HG03442 (cell line): Measurements from ENCODE around the gene GNLY.
A peak's percentile ranks its signal among the peaks of the same experiment; 100 is the strongest.
"Not testable (repeated sequence)": the region's sequence is repeated elsewhere in the genome, so short reads cannot be mapped to it uniquely, and the experiment has no call there.

Source experiments
- ATAC-seq: cut with Tn5 transposase; IDR thresholded peaks from one replicate; pipeline ENCODE4 v1.9.1; 2021; ENCODE audit warnings: mild to moderate bottlenecking, moderate library complexity; ENCODE audit not compliant: unreplicated experiment

The GNLY gene

GRCh38 chr2:85706599-85707296, 12.6 kb downstream of the GNLY start:
- no peak for ATAC-seq

- peak; percentile 42 for ATAC-seq
These were observed 13.1 kb downstream of the GNLY start for GRCh38 chr2:85707304-85707703.

DNA sequence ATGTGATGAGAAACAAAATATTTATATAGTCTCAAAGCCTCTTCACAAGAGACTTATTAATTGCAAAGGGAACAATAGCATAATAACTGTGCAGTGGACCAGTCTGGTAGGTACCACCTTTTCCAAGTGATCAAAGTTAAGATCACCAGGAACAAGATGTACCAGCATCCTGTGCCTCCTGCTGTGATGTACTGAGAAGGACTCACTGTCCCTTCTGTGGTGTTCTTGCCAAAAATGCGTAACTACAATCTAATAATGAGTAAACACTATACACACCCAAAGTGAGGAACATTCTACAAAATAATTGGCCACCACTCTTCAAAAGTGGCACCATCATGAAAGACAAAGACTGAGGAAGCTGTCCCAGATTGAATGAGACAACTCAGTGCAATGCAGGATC, 14.5 kb downstream of the GNLY start:
- no peak for ATAC-seq

DNA sequence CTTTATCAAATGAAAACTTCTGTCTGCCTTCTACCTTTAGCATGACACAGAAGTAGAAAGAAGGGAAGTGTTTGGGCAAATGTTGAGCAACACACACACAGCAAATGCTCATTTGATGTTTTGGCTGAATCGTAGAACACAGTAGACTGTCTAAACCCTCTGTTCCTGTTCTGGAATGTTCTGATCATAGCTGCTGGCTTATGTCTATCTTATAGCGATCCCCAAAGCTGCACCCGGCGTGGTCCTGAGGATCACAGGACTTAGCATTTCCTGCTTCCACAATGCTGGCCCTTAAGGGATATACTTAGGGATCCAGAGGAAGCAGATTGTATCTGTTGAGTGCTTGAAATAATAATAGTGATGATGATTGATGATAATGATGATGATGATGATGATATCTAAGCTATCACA, 15.2 kb downstream of the GNLY start:
- no peak for ATAC-seq

- ATAC-seq = no peak
These were observed 16.8 kb downstream of the GNLY start for GRCh38 chr2:85710687-85711577.

GRCh38 chr2:85711578-85712060, 17.5 kb downstream of the GNLY start:
- no peak for ATAC-seq

DNA sequence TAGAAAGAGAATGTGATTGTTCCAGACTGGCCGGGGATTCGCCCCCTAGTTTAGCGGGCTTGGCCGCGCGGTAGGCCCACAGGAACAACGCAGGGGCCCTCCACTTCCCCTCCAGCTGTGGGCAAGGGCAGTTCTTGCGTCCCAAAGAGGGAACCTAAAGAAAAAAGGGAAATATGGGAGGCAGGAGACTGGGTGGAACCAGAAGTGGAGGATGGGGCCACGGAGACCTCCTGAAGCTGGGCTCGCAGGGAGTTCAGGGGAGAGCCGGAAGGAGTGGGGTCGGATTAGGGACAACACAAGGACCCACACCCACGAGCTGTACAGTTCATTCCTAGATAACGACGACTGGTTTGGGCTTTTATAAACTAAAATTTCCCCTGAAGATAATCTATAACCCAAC, 18.2 kb downstream of the GNLY start:
- no peak for ATAC-seq

DNA sequence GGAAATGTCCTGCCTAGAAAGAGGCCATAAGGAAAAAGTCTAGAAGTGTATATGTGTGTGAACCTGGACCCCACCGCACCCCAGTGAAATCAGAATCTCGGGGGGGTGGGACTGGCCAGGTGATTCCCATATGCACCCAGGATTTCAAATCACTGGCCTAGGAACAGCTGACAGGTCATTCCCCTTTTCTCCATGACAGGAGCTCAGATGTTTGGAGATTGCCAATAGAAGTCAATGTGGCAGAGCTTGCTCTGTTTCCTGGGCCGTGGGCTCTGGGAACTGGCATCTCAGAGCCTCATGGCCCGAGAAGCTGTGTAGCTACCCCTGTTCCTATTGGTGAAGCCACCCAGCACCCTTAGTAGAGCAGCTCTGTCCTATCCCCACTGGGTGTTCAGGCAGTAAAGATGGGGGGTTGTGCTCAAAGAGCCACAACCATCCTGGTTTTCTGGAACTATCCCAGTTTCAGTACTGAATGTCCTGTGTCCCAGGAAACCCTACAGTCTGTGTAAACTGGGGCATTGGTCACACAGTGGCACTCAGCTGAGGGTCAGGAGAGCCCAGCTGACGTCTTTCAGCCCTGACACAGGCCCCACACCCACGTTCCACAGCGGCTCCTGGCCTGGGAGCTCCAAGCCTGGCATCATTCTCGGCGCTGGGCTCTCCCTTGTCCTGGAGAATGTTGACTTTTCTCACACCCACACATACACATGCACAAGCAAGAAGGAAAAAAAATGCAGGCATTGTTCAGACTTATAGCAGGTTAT, 18.9 kb downstream of the GNLY start:
- no peak for ATAC-seq

GRCh38 chr2:85713836-85714235, 19.7 kb downstream of the GNLY start:
- ATAC-seq = no peak

- ATAC-seq = not testable (repeated sequence)
These were observed 20.3 kb downstream of the GNLY start for GRCh38 chr2:85714421-85714820.

DNA sequence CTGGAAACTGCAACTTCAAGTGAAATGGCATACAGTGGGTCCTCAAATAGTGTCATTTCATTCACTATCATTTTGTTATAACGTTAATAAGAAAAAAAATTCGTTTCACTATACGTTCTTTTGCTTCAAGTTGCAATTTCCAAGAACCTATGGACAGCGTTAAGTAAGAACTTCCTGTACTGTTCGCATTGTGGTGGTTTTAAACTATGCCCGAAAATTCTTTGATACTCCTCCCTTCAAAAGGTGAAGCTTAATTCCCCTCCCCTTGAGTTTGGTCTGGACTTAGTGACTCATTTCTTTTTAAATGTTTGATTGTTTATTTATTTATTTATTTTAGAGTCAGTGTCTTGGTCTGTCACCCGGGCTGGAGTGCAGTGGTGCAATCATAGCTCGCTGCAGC, 20.7 kb downstream of the GNLY start:
- ATAC-seq = no peak

GRCh38 chr2:85716346-85716914, 22.3 kb downstream of the GNLY start:
- no peak for ATAC-seq

DNA sequence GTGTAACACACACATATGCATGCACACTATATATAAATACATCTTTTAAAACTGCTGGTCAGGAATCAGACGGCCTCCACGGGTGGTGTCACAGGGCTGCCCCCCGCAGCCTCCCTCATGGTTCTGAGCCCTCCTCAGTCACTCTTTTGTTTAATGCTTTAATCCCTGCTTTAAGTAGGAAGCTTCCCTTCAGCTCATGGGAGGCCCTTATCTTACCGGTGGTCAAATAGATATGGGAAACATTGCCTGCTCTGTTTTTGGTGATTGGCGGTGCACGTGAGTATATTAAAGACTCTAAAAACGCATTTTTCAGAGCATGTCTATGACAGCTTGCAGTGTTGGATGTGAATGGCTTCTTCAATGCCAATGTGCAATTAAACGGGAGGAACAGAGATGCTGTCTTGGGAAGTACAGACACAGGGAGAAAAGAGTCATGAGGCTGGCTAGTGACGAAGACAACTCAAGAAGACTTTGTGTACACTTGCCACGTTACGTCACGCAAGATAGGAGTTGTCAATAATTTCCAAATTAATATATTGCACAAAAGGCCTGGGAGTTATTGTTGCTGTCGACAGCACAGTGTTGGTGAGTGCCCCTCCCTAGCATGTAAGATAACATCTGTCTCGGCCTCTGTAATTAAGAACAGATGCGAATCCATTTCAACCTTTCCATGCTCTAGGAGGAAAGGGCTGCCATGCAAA, 23.3 kb downstream of the GNLY start:
- ATAC-seq = no peak

- ATAC-seq = no peak
These were observed 23.8 kb downstream of the GNLY start for GRCh38 chr2:85718009-85718391.

GRCh38 chr2:85718885-85719492, 24.8 kb downstream of the GNLY start:
- no peak for ATAC-seq

GRCh38 chr2:85719609-85720240, 25.6 kb downstream of the GNLY start:
- ATAC-seq = no peak

DNA sequence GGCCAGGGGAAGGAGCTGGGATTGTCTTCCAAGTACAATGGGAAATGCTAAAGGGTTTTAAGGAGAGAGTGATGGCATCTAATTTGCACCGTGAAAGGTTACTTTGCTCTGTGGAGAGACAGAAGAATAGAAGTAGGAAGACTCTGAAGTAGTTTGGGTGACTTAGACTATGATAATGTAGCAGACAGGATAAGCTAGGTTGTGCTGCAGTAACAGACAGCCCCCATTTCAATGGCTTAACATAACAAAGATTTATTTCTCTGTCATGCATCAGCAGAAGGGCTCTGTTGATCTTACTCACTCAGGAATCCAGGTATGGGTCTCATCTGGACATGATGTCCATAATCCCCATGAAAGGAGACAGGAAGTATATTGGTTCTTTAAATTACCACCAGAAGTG, 26.4 kb downstream of the GNLY start:
- ATAC-seq = no peak

DNA sequence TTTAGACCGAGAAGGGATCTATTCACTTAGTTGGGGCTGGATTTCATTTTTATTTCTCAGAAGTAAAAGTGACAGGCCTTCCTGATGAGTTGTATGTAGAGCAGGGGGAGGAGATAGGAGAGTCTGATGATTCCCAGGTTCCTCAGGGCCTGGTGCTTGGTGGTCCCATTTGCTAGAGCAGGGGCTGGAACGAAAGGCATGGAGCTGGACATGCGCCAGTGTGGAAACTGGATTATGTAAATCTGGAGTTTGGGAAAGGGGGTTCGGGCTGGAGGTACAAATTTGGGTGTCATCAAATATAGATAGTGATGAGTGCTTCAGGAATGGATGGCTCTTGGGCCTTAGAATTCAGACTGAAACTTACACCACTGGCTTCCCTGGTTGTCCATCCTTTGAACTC, 27.5 kb downstream of the GNLY start:
- ATAC-seq = no peak

DNA sequence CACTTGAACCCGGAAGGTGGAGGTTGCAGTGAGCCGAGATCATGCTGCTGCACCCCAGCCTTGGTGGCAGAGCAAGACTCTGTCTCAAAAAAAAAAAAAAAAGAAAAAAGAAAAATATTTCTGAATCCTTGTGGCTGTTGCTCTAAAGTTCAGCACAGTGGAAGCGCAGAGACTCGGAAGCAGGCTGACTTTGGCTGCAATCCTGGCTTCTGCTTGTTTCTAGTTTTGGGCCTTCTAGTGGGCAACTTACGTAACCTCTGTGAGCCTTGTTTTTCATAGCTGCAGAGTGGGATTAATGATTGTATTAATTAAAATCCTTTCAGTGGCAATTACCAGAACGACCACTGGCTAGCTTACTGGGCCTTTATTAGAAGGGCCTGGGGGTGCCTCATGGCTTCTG, 28.4 kb downstream of the GNLY start:
- no peak for ATAC-seq
